ENCODE data around the gene CPNE5.
"Not testable (repeated sequence)": the region's sequence is repeated elsewhere in the genome, so short reads cannot be mapped to it uniquely, and the experiment has no call there.

CPNE5 gene

DNA sequence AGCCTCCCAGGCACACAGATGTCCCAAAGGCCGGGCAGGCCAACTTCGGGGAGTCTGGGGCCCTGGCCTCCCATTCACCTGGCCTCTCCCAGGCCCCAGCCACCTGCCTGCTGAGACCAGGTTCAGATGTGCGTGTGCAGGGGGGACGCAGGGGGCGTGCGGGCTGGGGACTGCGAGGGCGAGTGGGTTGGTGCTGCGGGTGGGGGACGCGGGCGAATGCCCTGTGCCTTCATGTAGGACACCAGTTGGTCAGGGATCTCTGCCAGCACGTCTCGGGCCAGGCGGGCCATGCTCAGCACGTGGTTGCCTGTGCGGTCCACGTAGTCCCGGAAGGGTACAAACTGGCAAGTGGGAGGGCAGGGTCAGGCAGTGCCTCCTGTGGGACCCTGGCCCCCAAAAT is 97.1 kb downstream of the CPNE5 start:
- no peak for DNase-seq

DNA sequence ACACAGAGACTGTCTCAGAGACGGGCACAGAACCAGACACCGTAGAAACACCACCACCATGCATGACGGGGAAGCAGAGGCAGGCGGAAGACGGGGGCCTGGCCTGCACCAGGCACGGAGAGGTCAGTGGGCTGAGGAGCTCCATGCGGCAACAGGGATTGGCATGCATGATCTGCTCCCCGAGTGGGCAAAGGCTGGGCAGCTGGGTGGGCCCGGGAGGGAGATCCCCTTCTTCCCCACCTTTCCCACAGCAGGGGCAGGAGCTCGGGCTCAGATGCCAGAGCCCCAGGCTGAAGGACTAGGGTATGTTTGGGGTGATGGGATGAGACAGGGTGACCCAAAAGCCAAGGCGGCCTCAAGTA is 98.4 kb downstream of the CPNE5 start:
- DNase-seq: no peak

GRCh38 chr6:36739947-36740817 is 99.1 kb downstream of the CPNE5 start:
- DNase-seq: no peak

- no peak for DNase-seq
Observed at GRCh38 chr6:36738108-36738507, 101.1 kb downstream of the CPNE5 start.

- DNase-seq: no peak
Observed at GRCh38 chr6:36737043-36737785, 102.0 kb downstream of the CPNE5 start.

GRCh38 chr6:36735110-36736071 is 103.9 kb downstream of the CPNE5 start:
- peak; percentile 82 for DNase-seq

- DNase-seq: no peak
Observed at GRCh38 chr6:36734486-36735060, 104.7 kb downstream of the CPNE5 start.

DNA sequence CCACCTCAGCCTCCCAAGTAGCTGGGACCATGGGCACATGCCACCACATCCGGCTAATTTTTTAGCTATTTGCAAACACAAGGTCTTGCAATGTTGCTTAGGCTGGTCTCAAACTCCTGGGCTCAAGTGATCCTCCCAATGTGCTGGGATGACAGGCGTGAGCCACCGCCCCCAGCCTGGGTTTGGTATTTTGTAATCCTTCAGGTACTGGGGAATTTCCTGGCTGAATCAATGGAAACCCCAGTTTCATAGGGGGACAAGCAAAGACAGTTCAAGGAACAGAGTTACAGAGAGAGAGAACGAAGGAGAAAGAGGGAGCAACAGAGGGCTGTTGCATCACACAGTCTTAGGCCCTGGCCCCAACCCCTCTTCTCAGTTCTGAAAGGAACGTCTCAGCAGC is 105.9 kb downstream of the CPNE5 start:
- no peak for DNase-seq

DNA sequence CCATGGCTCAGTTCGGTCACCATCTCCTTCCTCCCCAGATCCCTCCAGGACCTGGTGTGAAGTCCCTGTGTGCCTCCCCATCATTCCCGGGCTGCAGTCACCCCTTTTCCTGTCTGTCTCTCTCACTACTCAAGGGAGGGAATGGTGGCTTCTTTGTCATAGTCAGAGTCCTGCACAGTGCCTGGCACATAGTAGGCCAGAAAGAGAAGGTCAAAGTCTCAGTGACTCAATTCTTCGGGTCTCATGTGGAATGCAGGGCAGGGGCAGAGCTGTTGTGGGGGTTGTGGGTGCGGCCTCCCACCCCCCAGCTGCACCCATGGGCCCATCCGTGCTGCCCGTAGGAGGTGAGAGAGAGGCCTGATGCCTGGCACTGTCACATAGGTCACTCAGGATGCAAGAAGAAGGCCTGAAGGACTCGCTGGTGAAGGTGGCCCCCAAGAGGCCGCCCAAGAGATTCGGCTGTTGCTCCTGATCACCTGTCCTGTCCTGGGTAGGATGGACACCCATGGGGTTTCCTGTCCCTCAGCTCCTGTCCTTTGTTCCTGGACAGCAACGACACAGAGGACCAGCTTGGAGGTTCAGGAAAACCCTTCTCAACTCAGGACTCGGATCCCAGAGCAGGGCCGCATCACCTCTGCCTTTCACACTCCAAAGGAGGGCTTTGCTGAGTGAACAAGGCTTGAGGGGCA is 107.5 kb downstream of the CPNE5 start:
- no peak for DNase-seq

GRCh38 chr6:36730424-36731380 is 108.5 kb downstream of the CPNE5 start:
- DNase-seq: no peak

DNA sequence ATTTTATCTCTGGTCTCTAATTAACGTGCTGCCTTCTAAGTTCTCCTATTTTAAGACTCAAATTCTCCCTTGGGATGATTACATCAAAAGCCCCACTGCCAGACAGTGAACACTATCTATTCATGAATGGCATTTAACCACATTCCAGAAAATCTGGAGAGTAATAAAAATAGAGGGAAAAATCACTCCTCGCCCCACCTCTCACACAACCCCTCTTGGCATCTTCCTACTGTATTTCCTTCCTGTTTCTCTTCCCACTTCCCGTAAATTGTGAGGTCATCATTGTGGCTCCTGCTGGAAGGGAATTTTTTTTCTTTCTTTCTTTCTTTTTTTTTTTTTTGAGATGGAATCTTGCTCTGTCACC is 110.1 kb downstream of the CPNE5 start:
- DNase-seq: peak; percentile 25

DNA sequence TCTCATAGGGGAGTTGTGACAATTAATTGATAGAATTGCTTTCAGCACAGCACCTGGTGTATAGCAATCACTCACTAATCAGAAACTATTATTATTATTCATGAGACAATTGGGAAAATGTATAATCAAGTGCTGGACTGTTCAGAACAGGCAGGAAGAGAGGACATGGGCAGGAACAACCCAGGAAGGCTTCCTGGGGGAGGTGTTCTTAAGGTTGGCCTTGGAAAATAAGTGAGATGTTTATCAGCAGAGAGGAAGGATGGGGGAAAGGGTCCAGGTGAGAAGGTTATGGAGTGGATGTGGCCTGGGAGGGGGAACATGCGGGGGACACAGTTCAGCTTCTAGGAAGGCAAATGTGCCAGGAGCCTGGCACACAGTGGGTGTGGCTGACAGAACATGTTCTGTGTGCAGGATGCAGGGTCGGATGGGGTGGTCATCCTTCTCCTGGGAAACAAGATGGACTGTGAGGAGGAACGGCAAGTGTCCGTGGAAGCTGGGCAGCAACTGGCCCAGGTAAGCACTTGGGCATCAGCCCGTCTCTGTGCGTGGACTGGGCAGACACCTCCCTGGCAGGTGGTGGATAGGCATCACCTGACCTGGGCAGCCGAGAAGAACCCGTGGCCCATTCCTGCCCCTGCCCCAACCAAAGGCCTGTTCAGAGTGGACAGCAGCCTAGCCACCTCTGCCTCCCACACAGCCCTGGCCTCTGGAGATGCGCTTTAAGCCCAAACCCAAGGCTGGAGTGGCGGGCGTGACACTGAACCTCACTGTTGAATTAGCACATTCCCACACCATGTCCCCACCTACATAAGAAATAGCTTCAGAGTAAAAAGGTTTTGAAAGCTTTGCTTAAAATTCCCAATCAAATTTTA is 110.7 kb downstream of the CPNE5 start:
- DNase-seq: no peak

DNA sequence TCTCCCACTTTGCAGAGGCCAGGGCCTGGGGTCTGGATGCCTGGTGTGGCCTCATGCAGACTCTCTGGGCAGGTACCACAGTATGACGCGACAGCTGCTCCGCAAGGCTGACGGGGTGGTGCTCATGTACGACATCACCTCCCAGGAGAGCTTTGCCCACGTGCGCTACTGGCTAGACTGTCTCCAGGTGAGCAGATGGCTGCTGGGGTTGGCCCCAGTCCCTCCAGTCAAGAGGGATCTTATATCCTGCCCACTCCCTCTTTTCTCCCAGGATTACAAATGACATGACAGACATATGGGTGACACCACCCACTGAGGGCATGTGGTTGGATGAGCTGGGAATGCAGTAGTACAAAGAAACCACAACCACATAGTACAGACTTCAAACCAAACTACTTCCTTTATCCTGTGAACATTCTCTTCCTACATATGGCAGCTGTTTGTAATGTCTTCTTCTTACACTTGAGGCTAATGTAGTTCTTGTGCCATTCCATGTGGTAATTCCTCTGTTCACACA is 111.7 kb downstream of the CPNE5 start:
- DNase-seq: peak; percentile 44

DNA sequence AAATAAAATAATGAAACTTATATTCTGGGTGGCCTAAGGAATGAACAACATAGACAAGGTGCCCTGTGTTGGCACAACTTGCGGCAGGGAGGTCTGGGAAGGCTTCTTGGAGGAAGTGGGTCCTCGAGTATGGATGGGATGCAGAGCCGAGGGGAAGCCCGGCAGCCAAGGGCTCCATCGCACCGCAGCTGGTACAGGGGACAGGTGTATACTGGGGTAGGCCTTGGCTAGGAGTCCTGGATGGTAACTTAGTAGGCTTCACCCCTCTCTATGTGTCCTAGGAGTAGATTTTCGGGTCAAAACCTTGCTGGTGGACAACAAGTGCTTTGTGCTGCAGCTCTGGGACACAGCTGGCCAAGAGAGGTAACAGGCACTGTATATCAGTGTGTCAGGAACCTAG is 113.7 kb downstream of the CPNE5 start:
- no peak for DNase-seq

DNA sequence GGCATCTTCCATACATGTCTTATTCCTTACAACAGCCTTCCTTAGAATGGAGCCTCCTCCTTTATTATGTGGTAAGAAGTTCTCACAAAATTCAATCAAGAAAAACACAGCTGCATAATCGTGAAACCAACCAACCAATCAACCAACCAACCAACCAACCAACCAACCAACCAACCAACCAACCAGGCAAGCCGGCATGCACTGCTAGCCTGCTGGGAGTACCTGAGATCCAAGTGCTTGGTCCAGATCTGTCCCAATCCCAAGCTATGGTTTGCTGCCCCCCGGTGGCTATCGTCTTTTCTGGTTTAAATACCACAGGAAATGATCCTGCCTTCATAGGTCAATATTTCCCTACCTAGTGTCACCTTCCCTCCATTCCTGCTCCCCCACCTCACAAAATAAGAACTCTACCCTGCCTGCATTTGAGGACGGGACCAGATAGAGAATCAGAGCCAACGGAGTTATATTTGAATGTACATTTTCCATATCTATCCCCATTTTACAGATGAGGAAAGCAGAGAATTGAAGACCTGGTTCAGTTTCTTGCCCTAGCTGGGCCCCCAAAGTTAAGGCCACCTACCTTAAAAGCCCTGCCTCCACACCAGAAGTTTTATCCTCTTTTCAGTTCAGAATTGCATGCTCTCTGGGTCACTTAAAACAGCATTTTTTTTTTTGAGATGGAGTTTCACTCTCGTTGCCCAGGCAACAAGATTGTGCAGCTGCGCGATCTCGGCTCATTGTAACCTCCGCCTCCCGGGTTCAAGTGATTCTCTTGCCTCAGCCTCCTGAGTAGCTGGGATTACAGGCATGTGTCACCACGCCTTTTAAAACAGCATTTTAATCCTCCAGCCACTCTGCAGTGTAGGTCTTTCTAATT is 114.5 kb downstream of the CPNE5 start:
- peak; percentile 55 for DNase-seq

DNA sequence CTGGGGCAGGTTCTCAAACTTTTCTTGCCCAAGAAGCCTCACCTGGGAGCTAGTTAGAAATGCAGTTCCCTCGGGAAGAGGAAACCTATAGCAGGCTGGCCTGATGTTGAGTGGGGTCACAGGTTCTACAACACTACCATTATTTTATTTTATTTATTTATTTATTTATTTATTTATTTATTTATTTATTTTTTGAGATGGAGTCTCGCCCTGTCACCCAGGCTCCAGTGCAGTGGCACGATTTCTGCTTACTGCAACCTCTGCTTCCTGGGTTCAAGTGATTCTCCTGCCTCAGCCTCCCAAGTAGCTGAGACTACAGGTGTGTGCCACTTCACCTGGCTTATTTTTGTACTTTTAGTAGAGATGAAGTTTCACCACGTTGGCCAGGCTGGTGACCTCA is 115.3 kb downstream of the CPNE5 start:
- not testable (repeated sequence) for DNase-seq

DNA sequence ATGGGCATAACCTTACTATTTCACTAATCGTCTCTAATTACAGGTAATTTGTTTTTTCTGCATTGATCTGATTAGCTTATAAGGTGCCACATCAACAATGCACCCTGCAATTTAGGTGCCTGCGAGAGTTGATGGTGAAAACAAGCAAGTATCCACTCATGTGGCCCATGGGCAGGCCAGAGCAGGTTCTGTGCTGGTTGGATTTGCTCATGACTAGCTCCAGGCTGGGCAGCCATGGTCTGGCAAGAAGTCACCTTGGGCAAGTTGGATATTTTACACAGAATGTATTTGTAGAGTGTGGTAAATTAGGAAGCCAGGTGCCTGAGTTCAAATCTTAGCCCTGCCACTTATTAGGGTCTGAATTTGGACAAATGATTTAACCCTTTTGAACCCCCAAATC is 116.4 kb downstream of the CPNE5 start:
- DNase-seq: no peak

GRCh38 chr6:36722365-36722764 is 116.9 kb downstream of the CPNE5 start:
- DNase-seq: no peak

Data from fibroblast of skin of abdomen (primary cell).